H1 (cell line): ENCODE data around the gene SERGEF. TPM values are rescaled to one million over a fixed set of nuclear protein-coding genes. Genes with fewer than 3 reads are reported as not detected.

Source experiments
- ASH2L ChIP-seq: fragments of 200-600, 300-600 bp; sonication (generic); IDR thresholded peaks from one replicate; pipeline ENCODE4 v1.7.1; 2017; ENCODE audit warnings: low read length
- BACH1 ChIP-seq: IDR thresholded peaks from 2 replicates; pipeline ENCODE4 v1.6.1; 2012; ENCODE audit warnings: low read length, improper control_type of control experiment
- EP300 ChIP-seq, 2 experiments: IDR thresholded peaks; 1 replicate in 1 of 2; 2 replicates in 1 of 2; pipeline ENCODE4 v1.6.1; 2011 to 2012; ENCODE audit warnings: low read depth in 2 of 2, low read length in 2 of 2, mild to moderate bottlenecking in 2 of 2, borderline replicate concordance in 1 of 2, inconsistent platforms in 1 of 2, moderate library complexity in 1 of 2
- POLR2AphosphoS5 ChIP-seq: IDR thresholded peaks from 2 replicates; pipeline ENCODE4 v1.6.1; 2011; ENCODE audit warnings: low read depth, low read length
- RBBP5 ChIP-seq: IDR thresholded peaks from 2 replicates; pipeline ENCODE4 v1.7.1; 2012; ENCODE audit warnings: low read depth, mild to moderate bottlenecking, inconsistent platforms, low read length, moderate library complexity, borderline replicate concordance
- RFX5 ChIP-seq: IDR thresholded peaks from 2 replicates; pipeline ENCODE4 v1.6.1; 2011; ENCODE audit warnings: low read depth, low read length, improper control_type of control experiment, borderline replicate concordance
- SAP30 ChIP-seq: fragments of 300-600 bp; sonication (generic); IDR thresholded peaks from 2 replicates; pipeline ENCODE4 v1.7.1; 2012; ENCODE audit warnings: low read length, moderate library complexity, mild to moderate bottlenecking, inconsistent platforms; ENCODE audit not compliant: insufficient read depth, insufficient replicate concordance
- TBP ChIP-seq: IDR thresholded peaks from 2 replicates; pipeline ENCODE4 v1.6.1; 2011; ENCODE audit warnings: low read depth, low read length, improper control_type of control experiment
- polyA plus RNA-seq, 7 experiments: library from polyadenylated mRNA; depleted of rRNA in 3 of 7; stranded (reverse) in 5 of 7; unstranded in 2 of 7; fragments of >200 nt in 5 of 7; fragments of 200-250 nt in 2 of 7; gene quantifications; 1 replicate in 5 of 7; 2 replicates in 1 of 7; 4 replicates in 1 of 7; pipeline versions ENCODE4 v1.2.1 to v1.2.3, GENCODE V29; 2011 to 2013; ENCODE audit warnings: missing spikeins in 2 of 7, mixed read lengths in 2 of 7
- total RNA-seq: library from RNA; stranded (reverse); fragmentation: NEBNext Ultra II Directional; extraction: Animal tissue kit (Norgen Biotek cat#: 25700); gene quantifications from 2 replicates; pipeline ENCODE4 v1.2.1, GENCODE V29; 2021
- TF ChIP-seq, protein P1 (sequence below): fragments of 300-600 bp; sonication (generic); IDR thresholded peaks from 2 replicates; pipeline ENCODE4 v1.7.1; 2012; ENCODE audit warnings: low read length, moderate library complexity, mild to moderate bottlenecking, inconsistent platforms; ENCODE audit not compliant: insufficient replicate concordance
- TF ChIP-seq, protein P2 (sequence below): IDR thresholded peaks from 2 replicates; pipeline ENCODE4 v1.6.1; 2012; ENCODE audit warnings: low read length, inconsistent platforms

The SERGEF gene
- total and polyA plus RNA-seq, 2 of the 8 experiments (the other 6 are each of a cell fraction or from before 2014, with no cell fraction given), result 16.6 to 28.8 TPM

DNA sequence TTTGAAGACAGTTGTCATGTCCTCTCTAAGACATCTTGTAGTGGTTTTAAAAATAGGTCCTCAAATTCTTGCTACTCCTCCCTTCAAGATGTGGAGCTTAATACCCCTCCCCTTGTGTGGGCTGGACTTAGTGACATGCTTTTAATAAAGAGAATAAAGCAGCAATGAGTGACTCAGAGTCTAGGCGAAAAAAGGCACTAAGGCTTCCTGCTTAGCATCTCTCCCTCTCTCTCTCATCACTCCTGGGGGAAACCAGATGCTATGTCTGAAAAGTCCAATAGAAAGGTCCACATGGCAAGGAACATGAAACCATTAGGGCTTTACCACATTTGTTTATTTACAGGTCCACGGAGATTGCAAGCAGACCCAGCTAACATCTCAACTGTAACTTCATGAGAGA is 11.7 kb downstream of the SERGEF start (continued):
- TF ChIP-seq, protein P1, sequence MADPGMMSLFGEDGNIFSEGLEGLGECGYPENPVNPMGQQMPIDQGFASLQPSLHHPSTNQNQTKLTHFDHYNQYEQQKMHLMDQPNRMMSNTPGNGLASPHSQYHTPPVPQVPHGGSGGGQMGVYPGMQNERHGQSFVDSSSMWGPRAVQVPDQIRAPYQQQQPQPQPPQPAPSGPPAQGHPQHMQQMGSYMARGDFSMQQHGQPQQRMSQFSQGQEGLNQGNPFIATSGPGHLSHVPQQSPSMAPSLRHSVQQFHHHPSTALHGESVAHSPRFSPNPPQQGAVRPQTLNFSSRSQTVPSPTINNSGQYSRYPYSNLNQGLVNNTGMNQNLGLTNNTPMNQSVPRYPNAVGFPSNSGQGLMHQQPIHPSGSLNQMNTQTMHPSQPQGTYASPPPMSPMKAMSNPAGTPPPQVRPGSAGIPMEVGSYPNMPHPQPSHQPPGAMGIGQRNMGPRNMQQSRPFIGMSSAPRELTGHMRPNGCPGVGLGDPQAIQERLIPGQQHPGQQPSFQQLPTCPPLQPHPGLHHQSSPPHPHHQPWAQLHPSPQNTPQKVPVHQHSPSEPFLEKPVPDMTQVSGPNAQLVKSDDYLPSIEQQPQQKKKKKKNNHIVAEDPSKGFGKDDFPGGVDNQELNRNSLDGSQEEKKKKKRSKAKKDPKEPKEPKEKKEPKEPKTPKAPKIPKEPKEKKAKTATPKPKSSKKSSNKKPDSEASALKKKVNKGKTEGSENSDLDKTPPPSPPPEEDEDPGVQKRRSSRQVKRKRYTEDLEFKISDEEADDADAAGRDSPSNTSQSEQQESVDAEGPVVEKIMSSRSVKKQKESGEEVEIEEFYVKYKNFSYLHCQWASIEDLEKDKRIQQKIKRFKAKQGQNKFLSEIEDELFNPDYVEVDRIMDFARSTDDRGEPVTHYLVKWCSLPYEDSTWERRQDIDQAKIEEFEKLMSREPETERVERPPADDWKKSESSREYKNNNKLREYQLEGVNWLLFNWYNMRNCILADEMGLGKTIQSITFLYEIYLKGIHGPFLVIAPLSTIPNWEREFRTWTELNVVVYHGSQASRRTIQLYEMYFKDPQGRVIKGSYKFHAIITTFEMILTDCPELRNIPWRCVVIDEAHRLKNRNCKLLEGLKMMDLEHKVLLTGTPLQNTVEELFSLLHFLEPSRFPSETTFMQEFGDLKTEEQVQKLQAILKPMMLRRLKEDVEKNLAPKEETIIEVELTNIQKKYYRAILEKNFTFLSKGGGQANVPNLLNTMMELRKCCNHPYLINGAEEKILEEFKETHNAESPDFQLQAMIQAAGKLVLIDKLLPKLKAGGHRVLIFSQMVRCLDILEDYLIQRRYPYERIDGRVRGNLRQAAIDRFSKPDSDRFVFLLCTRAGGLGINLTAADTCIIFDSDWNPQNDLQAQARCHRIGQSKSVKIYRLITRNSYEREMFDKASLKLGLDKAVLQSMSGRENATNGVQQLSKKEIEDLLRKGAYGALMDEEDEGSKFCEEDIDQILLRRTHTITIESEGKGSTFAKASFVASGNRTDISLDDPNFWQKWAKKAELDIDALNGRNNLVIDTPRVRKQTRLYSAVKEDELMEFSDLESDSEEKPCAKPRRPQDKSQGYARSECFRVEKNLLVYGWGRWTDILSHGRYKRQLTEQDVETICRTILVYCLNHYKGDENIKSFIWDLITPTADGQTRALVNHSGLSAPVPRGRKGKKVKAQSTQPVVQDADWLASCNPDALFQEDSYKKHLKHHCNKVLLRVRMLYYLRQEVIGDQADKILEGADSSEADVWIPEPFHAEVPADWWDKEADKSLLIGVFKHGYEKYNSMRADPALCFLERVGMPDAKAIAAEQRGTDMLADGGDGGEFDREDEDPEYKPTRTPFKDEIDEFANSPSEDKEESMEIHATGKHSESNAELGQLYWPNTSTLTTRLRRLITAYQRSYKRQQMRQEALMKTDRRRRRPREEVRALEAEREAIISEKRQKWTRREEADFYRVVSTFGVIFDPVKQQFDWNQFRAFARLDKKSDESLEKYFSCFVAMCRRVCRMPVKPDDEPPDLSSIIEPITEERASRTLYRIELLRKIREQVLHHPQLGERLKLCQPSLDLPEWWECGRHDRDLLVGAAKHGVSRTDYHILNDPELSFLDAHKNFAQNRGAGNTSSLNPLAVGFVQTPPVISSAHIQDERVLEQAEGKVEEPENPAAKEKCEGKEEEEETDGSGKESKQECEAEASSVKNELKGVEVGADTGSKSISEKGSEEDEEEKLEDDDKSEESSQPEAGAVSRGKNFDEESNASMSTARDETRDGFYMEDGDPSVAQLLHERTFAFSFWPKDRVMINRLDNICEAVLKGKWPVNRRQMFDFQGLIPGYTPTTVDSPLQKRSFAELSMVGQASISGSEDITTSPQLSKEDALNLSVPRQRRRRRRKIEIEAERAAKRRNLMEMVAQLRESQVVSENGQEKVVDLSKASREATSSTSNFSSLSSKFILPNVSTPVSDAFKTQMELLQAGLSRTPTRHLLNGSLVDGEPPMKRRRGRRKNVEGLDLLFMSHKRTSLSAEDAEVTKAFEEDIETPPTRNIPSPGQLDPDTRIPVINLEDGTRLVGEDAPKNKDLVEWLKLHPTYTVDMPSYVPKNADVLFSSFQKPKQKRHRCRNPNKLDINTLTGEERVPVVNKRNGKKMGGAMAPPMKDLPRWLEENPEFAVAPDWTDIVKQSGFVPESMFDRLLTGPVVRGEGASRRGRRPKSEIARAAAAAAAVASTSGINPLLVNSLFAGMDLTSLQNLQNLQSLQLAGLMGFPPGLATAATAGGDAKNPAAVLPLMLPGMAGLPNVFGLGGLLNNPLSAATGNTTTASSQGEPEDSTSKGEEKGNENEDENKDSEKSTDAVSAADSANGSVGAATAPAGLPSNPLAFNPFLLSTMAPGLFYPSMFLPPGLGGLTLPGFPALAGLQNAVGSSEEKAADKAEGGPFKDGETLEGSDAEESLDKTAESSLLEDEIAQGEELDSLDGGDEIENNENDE, result no peak
- TF ChIP-seq BACH1, result no peak
- TF ChIP-seq ASH2L, result no peak
- TF ChIP-seq POLR2AphosphoS5, result no peak
- no peak for TF ChIP-seq EP300 (IDR thresholded peaks at IDR 0.05; ENCODE audit: borderline replicate concordance in 1 of 2, low read depth in 2 of 2, low read length in 2 of 2)
- TF ChIP-seq RFX5, result no peak
- no peak for TF ChIP-seq TBP
- TF ChIP-seq, protein P2, sequence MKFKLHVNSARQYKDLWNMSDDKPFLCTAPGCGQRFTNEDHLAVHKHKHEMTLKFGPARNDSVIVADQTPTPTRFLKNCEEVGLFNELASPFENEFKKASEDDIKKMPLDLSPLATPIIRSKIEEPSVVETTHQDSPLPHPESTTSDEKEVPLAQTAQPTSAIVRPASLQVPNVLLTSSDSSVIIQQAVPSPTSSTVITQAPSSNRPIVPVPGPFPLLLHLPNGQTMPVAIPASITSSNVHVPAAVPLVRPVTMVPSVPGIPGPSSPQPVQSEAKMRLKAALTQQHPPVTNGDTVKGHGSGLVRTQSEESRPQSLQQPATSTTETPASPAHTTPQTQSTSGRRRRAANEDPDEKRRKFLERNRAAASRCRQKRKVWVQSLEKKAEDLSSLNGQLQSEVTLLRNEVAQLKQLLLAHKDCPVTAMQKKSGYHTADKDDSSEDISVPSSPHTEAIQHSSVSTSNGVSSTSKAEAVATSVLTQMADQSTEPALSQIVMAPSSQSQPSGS, result no peak
- no peak for TF ChIP-seq RBBP5
- TF ChIP-seq SAP30, result no peak
